ENCODE measurements around the gene HOXC5.

HOXC5 gene

GRCh38 chr12:53996240-53997203 is 36.3 kb upstream of the HOXC5 start:
- no peak for DNase-seq

GRCh38 chr12:53997204-53998109 is 35.4 kb upstream of the HOXC5 start:
- DNase-seq, result no peak

DNA sequence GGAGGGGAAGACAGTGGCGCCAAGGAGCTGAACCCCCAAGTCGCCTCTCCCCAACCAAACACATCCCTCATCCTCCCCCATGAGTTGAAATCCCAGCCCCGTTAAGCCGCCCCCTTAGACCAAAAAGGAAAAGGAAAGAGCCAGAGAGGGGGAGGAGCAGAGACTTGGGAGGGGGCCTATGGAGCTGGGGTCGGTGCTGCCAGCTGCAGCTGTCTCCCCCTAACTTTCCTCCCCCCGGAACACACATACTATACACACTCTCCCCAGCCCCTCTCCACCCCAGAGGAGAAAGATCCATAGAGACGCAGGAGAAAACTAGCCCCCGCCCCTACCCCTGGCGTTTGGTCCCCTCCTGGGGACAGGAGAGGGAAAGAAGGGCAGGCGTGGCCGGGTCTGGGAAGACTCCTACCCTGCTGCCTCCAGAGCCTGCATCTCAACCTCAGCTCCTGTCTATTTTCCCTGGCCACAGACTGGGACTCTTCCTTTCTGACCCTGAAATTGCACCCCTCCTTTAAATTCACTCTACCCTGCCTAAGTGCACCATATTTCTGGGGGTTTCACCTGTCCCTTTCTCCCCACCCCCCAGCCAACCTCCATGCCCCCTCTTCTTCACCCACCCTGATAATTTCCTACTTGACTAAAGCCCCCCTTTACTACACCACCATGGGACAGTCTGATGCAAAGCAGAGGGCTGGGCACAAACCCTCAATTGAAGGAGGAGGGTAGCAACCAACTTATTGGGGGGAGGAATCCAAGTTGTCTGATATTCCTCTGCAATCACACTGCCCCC is 34.5 kb upstream of the HOXC5 start:
- DNase-seq, result no peak

DNA sequence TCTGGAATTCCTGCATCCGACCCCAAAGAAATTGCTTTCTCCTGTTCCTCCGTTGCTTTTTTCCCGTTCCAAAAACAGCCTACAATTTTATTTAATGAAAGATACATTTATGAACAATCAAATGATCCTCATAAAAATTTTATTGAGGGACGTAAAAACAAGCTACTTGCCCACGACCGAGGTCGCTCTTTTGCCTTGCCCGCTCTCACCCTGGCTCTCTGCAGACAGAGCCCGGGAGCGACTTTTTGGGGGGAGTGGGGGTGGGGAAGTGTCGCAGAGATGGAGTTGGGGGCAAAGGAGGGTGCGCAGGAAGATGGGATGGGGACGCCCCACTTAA is 34.0 kb upstream of the HOXC5 start:
- DNase-seq, result no peak

DNA sequence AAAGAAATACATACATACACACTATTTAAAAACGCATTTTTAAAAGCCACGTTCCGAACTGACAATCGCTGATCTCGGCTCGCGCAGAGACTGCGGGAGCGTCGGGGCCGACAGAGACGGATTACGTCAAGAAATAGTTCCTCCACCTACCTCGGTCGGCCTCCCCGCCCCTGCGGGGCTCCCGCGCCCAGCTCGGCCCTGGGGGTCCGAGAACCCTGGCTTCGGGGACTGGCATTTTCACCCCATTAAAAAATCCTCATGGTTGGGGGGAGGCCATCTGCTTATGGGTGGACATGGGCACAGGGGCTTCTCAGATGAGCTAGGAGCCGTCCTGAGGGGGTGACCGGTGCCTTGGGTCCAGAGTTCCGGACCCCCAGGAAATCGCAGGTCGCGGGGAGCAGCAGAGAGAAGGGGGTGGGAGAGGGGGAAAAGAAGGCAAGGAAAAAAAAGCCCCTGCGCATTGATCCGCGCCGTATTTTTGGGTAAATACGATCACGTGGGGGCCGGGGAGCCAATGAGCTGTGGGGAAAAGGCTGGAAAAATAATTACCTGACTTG is 33.2 kb upstream of the HOXC5 start:
- DNase-seq, result no peak

- no peak for DNase-seq
Measured at GRCh38 chr12:54000116-54001114, 32.4 kb upstream of the HOXC5 start, which contains the start of gene HOXC9. HOXC9 (plus strand) TSS chr12:54000161; CDS start chr12:54000189, 28 bp downstream.

DNA sequence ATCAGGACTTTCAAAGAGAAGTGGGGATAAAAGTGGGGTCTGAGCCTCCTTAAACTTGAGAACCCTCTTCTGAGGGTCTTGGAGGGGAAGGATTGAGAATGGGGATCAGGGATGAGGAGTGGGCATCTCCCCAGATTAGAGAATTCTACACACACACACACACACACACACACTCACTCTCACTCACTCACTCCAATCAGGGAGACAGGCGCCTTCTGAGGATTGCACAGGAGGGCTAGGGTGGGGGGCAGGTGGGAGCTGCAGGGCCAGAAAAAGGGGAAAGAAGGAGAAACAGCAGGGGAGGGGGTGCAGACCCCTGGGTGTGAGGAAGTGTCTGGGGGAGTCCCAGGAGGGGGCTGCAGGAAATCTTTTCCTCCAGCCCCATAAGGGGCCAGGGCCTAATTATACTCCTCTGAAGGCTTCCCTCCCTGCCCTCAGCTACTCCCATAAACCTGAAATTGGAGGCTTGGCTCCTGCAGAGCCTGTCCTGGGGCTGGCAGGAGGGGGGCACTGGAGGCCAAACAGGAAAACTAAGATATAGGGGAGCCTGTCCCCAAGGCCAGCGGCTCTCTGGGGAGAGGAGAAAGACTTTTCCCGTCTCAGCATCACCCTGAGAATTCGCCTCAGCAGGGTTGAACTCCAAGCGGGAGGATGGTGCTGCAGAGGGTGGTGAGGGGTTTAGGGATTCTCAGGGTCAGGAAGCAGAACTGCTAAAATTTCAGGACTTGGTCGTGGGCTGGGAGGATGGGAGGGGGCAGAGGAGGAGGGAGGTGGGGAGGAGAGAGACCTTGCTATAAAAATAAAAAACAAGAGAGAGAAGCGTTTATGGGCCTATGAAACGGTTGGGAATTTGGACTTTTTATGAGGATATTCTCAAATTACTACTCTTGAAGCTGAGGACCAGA is 31.3 kb upstream of the HOXC5 start:
- no peak for DNase-seq

DNA sequence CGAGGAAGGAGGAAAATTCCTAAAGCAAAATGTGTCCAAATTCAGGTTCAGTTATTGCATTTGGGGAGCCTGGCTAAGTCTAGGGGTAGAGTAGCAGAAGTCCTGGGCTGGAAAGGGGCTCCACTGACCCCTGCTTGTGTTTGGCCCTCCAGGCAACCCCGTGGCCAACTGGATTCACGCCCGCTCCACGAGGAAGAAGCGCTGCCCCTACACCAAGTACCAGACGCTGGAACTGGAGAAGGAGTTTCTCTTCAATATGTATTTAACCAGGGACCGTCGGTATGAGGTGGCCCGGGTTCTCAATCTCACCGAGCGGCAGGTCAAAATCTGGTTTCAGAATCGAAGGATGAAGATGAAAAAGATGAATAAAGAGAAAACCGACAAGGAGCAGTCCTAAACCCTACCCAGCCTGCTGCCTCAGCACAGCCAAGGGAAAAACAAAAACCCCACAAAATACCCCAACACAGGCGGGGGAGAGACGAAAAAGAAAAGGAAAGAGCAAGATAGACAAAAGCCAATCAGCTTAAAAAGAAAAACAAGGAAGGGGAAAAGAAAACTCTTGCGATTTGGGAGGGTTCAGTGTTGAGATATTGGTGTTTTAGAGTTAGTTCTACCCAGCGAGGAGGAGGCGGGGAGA is 30.5 kb upstream of the HOXC5 start:
- DNase-seq, result no peak

DNA sequence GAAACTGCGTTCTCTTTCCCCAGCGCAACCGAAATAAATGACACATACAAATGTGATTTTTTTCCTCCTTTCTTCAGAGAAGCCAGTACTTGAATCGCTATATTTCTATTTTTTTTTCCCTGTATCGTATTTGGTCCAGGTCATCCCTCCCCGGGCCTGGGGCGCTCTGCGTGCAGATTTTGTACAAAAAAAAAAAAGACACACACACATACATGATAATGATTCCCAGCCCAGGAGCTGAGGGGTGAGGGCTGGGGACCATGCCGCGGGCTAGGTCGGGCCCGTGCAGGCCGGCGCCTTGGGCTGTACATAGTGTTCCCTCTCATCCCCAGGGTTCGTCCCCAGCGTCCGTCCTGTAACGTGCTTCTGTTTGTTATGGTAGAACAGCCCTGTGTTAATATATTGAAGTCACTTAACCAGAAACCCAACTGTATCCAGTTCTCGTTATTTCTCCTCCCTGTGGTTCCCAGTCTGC is 29.9 kb upstream of the HOXC5 start:
- no peak for DNase-seq

GRCh38 chr12:54003625-54004024 is 29.2 kb upstream of the HOXC5 start:
- DNase-seq, result no peak

DNA sequence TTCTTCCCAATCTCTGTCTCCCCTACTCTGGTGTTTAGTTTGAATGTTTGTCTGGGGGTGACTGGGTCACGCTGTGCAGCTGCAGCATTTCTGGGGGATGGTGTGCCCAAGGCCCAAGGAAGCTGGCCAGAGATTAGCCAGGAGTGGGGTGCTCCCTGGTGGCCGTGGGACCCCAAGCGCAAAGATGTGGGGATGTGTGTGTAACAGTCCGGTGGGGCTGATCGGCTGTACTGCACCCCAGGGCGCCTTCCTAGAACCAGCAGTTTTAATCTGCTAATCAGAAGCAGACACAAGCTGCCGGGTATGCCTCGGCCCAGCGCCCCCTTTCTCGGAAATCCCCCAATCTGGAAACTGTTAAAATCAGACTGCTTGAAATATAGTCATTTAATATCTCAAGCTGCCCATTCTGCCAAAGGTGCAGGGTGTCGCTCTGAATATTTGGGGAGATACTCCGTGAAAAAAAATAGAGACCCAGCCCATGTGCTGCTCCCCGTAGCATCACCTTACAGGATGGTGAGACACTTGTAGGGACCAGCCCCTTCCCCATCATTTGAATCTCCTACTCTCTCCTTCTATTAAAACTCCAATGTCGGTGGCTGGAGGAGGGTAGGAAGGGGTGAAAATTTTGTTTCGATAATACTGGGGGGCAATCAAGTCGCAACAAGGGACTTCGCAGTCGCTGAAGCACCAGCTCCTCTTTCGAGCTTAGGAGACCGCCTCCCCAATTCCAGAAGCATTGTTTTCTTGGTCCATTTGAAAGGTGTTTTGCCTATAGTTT is 28.6 kb upstream of the HOXC5 start:
- no peak for DNase-seq

GRCh38 chr12:54004841-54005530 is 27.9 kb upstream of the HOXC5 start:
- DNase-seq, result no peak

- DNase-seq, result no peak
Measured at GRCh38 chr12:54005531-54005852, 27.4 kb upstream of the HOXC5 start.

- peak; percentile 51 for DNase-seq
Measured at GRCh38 chr12:54005853-54006558, 26.8 kb upstream of the HOXC5 start.

GRCh38 chr12:54006559-54007220 is 26.2 kb upstream of the HOXC5 start:
- DNase-seq, result no peak

GRCh38 chr12:54007538-54008259 is 25.2 kb upstream of the HOXC5 start:
- no peak for DNase-seq
